ENCODE measurements around the gene FERMT2. TPM values are rescaled to one million over a fixed set of nuclear protein-coding genes. Genes with fewer than 3 reads are reported as not detected.

The FERMT2 gene
- total and polyA plus RNA-seq, 9 of the 15 experiments (the other 6 are each of a cell fraction or from before 2014, with no cell fraction given), result 0.10 to 1.3 (median 0.40) TPM

DNA sequence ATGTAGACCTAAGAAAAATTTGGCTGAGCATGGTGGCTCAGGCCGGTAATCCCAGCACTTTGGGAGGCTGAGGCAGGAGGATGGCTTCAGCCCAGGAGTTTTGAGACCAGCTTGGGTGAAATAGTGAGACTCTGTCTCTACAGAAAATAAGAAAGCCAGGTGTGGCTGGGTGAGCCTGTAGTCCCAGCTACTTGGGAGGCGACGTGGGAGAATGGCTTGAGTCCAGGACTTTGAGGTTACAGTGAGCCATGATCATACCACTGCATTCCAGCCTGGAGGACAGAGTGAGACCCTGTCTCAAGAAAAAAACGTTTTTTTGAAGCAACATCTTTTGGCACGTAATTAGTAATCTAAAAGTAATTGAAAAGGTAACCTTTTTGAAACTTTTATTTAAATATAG is 70.9 kb downstream of the FERMT2 start:
- CTCF ChIA-PET (ENCODE audit: low intra/inter-chr PET ratio), result no interaction called here
- Histone ChIP-seq H3K9me3 (replicated peaks; ENCODE audit: control insufficient read depth, insufficient read depth, low read depth, low read length) (no peaks in the 10 kb centered on the region), H3K9ac (ENCODE audit: insufficient read depth in 1 of 2, low read depth in 2 of 2, low read length in 2 of 2) (no peak overlapping the region), H2AFZ (ENCODE audit: low read depth, low read length) (no peak overlapping the region), H3K9me1 (ENCODE audit: control insufficient read depth, insufficient read depth, low read length) (no peaks in the 10 kb centered on the region), H3K4me1 (replicated peaks in 1 of 2; ENCODE audit: control insufficient read depth in 2 of 2, insufficient read depth in 2 of 2, low read length in 2 of 2) (no peaks in the 10 kb centered on the region), H3K27ac (ENCODE audit: extremely low read depth, low read depth, low read length) (no peak overlapping the region), H3K36me3 (ENCODE audit: control insufficient read depth, insufficient read depth, low read length) (no peaks in the 10 kb centered on the region), H3K4me3 (no peak overlapping the region), H3K79me2 (ENCODE audit: control insufficient read depth, insufficient read depth, low read length) (no peaks in the 10 kb centered on the region), H4K20me1 (replicated peaks; ENCODE audit: control insufficient read depth, insufficient read depth, low read length) (no peaks in the 10 kb centered on the region), H3K4me2 (ENCODE audit: insufficient read depth, low read length) (no peak overlapping the region), H3K27me3 (ENCODE audit: control insufficient read depth in 2 of 2, insufficient read depth in 2 of 2, low read length in 2 of 2) (no peaks in the 10 kb centered on the region)
- ATAC-seq (no peak), DNase-seq (ENCODE audit: extremely low read depth in 1 of 4, low spot score in 3 of 4) (no peak), FAIRE-seq (no peak)
- in situ Hi-C loops (cut with MboI), result no loop called here
- TF ChIP-seq ZNF445 (CRISPR knock-in tag; IDR thresholded peaks at IDR 0.05; ENCODE audit: low read depth) (no peak), TBL1XR1 (IDR thresholded peaks at IDR 0.05; ENCODE audit: low read length in 2 of 2) (no peak), CBX8 (IDR thresholded peaks at IDR 0.05; ENCODE audit: borderline replicate concordance, extremely low read depth, low read depth, low read length, poor library complexity, severe bottlenecking) (no peak), ZFP1 (CRISPR knock-in tag; IDR thresholded peaks at IDR 0.05) (no peak), MTF1 (CRISPR knock-in tag; IDR thresholded peaks at IDR 0.05; ENCODE audit: borderline replicate concordance) (no peak), ZBED1 (IDR thresholded peaks at IDR 0.05) (no peak), MTA1 (IDR thresholded peaks at IDR 0.05; ENCODE audit: borderline replicate concordance) (no peak), RNF2 (IDR thresholded peaks at IDR 0.05) (no peak), ZNF830 (CRISPR knock-in tag; IDR thresholded peaks at IDR 0.05) (no peak), MAFG (tag; conservative IDR thresholded peaks at IDR 0.05) (no peak), SMC3 (conservative IDR thresholded peaks at IDR 0.05; ENCODE audit: insufficient read depth, low read depth, low read length) (no peak), ZBTB9 (CRISPR knock-in tag; IDR thresholded peaks at IDR 0.05) (no peak), STAT5A (IDR thresholded peaks at IDR 0.05; ENCODE audit: borderline replicate concordance, low read length) (no peak), ZNF134 (CRISPR knock-in tag; conservative IDR thresholded peaks at IDR 0.05) (no peak), RHOXF2B (CRISPR knock-in tag; conservative IDR thresholded peaks at IDR 0.05) (no peak), KLF16 (IDR thresholded peaks at IDR 0.05) (no peak)
- TF ChIP-seq, protein P1, sequence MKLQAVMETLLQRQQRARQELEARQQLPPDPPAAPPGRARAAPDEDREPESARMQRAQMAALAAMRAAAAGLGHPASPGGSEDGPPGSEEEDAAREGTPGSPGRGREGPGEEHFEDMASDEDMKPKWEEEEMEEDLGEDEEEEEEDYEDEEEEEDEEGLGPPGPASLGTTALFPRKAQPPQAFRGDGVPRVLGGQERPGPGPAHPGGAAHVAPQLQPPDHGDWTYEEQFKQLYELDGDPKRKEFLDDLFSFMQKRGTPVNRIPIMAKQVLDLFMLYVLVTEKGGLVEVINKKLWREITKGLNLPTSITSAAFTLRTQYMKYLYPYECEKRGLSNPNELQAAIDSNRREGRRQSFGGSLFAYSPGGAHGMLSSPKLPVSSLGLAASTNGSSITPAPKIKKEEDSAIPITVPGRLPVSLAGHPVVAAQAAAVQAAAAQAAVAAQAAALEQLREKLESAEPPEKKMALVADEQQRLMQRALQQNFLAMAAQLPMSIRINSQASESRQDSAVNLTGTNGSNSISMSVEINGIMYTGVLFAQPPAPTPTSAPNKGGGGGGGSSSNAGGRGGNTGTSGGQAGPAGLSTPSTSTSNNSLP (IDR thresholded peaks at IDR 0.05; ENCODE audit: borderline replicate concordance, low read depth, low read length), result no peak
- intact Hi-C loops (cut with micrococcal nuclease), result no loop called here
- POLR2A ChIA-PET, result interaction anchor here (0.9 to 1.0 kb wide), 2 partner anchors 14 to 328 kb away, joined by 3 to 4 read pairs; partner anchors contain the start of genes GPR137C and TXNDC16
- BruUV-seq (replicated peaks), result no TSS peak
- WGBS (ENCODE audit: insufficient coverage, low coverage, missing lambda C conversion rate), result 12% methylated on average over 5 of the region's 5 CpGs

Data from K562 (cell line).